Right lobe of liver (tissue), 6 donors: ENCODE results near the gene LHB. TPM values are rescaled to one million over a fixed set of nuclear protein-coding genes. Genes with fewer than 3 reads are reported as not detected.

Experiments used
- ATAC-seq, 4 donors: fragments of 200-7000 bp; cut with Tn5 transposase; one replicate each; pipeline ENCODE4 v1.9.1; 2020; ENCODE audit warnings: mild to moderate bottlenecking in 4 of 4, moderate library complexity in 4 of 4
- DNase-seq, 3 donors: peaks; one replicate each; pipeline ENCODE4 v3.0.0-alpha.2; 2020
- H3K27ac ChIP-seq, 3 donors: fragments of 200-600 bp; one replicate each; pipeline ENCODE4 v1.8.0; 2022
- H3K27me3 ChIP-seq, 2 donors: fragments of 200-600 bp; one replicate each; pipeline ENCODE4 v1.8.0; 2022
- H3K36me3 ChIP-seq, 4 donors: fragments of 200-600 bp; sonication (generic) in 1 of 4; one replicate each; pipeline versions ENCODE4 v1.5.1 to v1.8.0; 2017 to 2022; ENCODE audit warnings: control low read depth in 1 of 4
- H3K4me1 ChIP-seq, 4 donors: fragments of 200-600 bp; sonication (generic) in 1 of 4; one replicate each; pipeline versions ENCODE4 v1.5.1 to v1.8.0; 2017 to 2022; ENCODE audit warnings: control low read depth in 1 of 4
- H3K4me3 ChIP-seq, 3 donors: fragments of 200-600 bp; one replicate each; pipeline ENCODE4 v1.8.0; 2022
- H3K9me3 ChIP-seq, 4 donors: fragments of 200-600 bp; sonication (generic) in 1 of 4; one replicate each; pipeline versions ENCODE4 v1.5.1 to v1.8.0; 2017 to 2022; ENCODE audit warnings: control low read depth in 1 of 4
- POLR2A ChIP-seq: fragments of 450-650 bp; IDR thresholded peaks from one replicate; pipeline ENCODE4 v1.6.1; 2017; ENCODE audit warnings: antibody characterized with exemption, mild to moderate bottlenecking
- WGBS: methylation state at CpG from one replicate; pipeline ENCODE4 v1.1.6; 2018; ENCODE audit warnings: low coverage, low lambda C conversion rate; ENCODE audit not compliant: insufficient coverage; ENCODE audit errors: missing lambda C conversion rate; 5-methylcytosine and 5-hydroxymethylcytosine counted together
- intact Hi-C, 2 donors: fragments of 100-400 bp; cut with DNase I; formaldehyde crosslinking; loops; one replicate each; pipeline versions ENCODE4 v1.11.2 to v1.14.1; 2022
- total RNA-seq, 6 experiments: library from RNA; depleted of rRNA in 2 of 6; stranded (reverse); fragments of >200 nt in 2 of 6; fragmentation: NEBNext Ultra II Directional in 3 of 6; extraction: Animal tissue kit (Norgen Biotek cat#: 25700) in 3 of 6; gene quantifications; one replicate each; pipeline versions ENCODE4 v1.1.0 to v1.2.4, GENCODE V29; 2016 to 2023
- TF ChIP-seq, protein P1 (sequence below), 4 donors: fragments of 200-600 bp in 3 of 4; fragments of 450-650 bp in 1 of 4; IDR thresholded peaks; one replicate each; pipeline versions ENCODE4 v1.5.1 to v1.8.0; 2016 to 2022; ENCODE audit warnings: antibody characterized with exemption in 4 of 4, mild to moderate bottlenecking in 2 of 4
- donor health status: DM: no; HTN: yes; CAD: no.
- donor health status: DM: no; HTN: no; CAD: no.
- donor health status: DM: no; HTN: no; CAD: no.
- donor health status: DM: no; HTN: yes; CAD: no.
- donor health status: DM: no; HTN: yes; CAD: no.

The LHB gene
- total RNA-seq, 6 experiments from 2014 or later: not detected

DNA sequence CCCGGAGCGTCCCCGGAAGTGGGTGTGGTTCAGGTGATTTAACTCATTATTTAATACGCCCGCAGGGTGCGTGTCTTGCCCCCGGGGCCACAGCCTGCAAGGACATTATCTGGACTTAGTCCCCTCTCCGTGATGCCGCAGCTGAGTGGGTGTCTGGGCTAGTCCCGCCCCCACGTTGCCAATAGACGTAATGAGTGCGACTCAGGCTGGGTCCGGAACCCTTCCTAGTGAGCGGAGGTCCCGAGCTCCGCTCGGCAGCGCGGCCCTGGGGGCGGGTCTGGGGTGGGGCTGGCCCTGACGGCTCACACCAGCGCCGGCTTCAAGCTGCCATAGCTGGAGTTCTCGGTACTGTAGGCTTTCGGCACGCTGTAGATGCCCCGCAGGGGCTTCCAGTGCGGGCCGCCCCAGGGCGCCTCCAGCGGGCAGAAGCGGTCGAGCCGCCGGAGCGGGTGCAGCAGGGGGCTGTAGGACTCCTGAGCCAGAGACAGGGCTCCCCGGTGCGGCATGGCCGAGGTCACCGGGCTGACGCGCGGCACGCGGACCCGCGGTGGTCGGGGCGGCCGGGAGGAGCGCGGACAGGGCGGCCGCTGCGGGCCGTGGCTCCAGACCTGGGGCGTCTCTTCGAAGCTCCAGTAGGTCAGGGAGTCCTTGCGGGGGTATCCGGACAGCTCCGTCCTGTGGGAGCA is 918 bp upstream of the LHB start:
- peak in 1 of 3 donors; percentile 57 for DNase-seq
- intact Hi-C loops: no loop called here

DNA sequence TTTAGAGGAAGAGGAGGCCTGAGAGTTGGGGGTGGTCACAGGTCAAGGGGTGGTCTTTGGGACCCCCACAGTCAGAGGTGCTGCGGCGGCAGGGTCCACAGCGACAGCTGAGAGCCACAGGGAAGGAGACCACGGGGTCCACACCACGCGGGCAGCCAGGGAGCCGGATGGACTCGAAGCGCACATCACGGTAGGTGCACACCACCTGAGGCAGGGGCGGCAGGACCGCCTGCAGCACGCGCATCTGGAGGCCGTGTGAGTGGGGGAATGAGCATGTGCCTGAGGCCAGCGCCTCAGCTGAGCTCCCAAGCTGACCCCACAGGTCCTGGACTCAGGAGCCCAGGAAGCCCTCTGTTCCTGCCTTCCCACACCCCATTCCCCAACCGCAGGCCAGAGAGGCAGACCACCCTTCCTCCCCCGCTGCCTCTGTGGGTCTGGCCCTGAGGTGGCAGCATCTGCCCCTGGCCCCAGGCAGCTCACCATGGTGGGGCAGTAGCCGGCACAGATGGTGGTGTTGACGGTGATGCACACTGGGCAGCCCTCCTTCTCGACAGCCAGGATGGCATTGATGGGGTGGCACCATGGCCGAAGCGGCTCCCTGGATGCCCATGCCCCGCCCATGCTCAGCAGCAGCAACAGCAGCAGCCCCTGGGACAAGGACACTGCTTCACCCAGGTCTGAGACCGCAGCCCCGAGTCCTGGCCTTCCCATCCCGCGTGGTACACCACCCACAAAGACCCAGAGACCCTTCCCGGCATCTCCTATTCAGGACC is 638 bp downstream of the LHB start:
- intact Hi-C loops: no loop called here
- no peak for DNase-seq
- Histone ChIP-seq H3K27me3 (no peaks in the 10 kb centered on the region), H3K27ac (no peak overlapping the region), H3K4me1 (peaks cover 0 to 18% (median 0%) of the 10 kb centered on the region in 4 donors), H3K4me3 (no peak overlapping the region), H3K9me3 (no peaks in the 10 kb centered on the region), H3K36me3 (peaks cover 0 to 5% (median under 1%) of the 10 kb centered on the region in 4 donors)
- ATAC-seq: no peak
- WGBS: 80% methylated on average over 3 of the region's 29 CpGs
- TF ChIP-seq, protein P1, sequence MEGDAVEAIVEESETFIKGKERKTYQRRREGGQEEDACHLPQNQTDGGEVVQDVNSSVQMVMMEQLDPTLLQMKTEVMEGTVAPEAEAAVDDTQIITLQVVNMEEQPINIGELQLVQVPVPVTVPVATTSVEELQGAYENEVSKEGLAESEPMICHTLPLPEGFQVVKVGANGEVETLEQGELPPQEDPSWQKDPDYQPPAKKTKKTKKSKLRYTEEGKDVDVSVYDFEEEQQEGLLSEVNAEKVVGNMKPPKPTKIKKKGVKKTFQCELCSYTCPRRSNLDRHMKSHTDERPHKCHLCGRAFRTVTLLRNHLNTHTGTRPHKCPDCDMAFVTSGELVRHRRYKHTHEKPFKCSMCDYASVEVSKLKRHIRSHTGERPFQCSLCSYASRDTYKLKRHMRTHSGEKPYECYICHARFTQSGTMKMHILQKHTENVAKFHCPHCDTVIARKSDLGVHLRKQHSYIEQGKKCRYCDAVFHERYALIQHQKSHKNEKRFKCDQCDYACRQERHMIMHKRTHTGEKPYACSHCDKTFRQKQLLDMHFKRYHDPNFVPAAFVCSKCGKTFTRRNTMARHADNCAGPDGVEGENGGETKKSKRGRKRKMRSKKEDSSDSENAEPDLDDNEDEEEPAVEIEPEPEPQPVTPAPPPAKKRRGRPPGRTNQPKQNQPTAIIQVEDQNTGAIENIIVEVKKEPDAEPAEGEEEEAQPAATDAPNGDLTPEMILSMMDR (IDR thresholded peaks at IDR 0.05): no peak
- TF ChIP-seq POLR2A: no peak

More for the DNA sequence above, 918 bp upstream of the LHB start:
- H3K27me3 ChIP-seq: no peaks in the 10 kb centered on the region
- H3K4me1 ChIP-seq: peaks cover 0 to 18% (median 0%) of the 10 kb centered on the region in 4 donors
- under 1% methylated on average over 35 of the region's 62 CpGs for WGBS
- H3K27ac ChIP-seq: no peak overlapping the region
- H3K36me3 ChIP-seq: peaks cover 0 to 4% (median under 1%) of the 10 kb centered on the region in 4 donors
- TF ChIP-seq POLR2A: no peak
- TF ChIP-seq, protein P1 (IDR thresholded peaks at IDR 0.05): peak; percentile 32 to 46 (median 39)
- ATAC-seq: peak; percentile 51 to 64 (median 56)
- H3K9me3 ChIP-seq: no peaks in the 10 kb centered on the region
- H3K4me3 ChIP-seq: peak overlapping the region; percentile 30 to 39 (median 36)

DNA sequence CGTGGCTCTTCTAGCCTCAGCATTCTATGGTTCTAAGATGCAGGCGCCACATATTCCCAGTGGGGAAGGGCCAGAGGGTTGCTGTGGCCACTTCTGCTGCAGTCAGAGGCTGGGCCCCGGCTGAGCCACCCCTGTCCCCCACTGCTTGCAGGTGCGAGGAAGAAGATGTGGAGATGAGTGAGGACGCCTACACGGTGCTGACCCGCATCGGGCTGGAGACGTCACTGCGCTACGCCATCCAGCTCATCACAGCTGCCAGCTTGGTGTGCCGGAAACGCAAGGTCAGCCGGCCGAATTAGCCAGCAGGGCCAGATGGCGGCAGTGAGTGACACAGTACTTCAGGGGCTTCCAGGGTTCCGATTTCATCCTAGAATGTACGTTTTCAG is 2.0 kb downstream of the LHB start:
- Histone ChIP-seq H3K36me3 (peaks cover 0 to 11% (median 2%) of the 10 kb centered on the region in 4 donors), H3K27me3 (no peaks in the 10 kb centered on the region), H3K27ac (no peak overlapping the region), H3K9me3 (no peaks in the 10 kb centered on the region), H3K4me1 (peaks cover 0 to 18% (median 0%) of the 10 kb centered on the region in 4 donors), H3K4me3 (no peak overlapping the region)
- DNase-seq: no peak
- intact Hi-C loops: no loop called here
- 75% methylated on average over 5 of the region's 18 CpGs for WGBS
- no peak for ATAC-seq
- TF ChIP-seq, protein P1 (IDR thresholded peaks at IDR 0.05): no peak
- TF ChIP-seq POLR2A: no peak

DNA sequence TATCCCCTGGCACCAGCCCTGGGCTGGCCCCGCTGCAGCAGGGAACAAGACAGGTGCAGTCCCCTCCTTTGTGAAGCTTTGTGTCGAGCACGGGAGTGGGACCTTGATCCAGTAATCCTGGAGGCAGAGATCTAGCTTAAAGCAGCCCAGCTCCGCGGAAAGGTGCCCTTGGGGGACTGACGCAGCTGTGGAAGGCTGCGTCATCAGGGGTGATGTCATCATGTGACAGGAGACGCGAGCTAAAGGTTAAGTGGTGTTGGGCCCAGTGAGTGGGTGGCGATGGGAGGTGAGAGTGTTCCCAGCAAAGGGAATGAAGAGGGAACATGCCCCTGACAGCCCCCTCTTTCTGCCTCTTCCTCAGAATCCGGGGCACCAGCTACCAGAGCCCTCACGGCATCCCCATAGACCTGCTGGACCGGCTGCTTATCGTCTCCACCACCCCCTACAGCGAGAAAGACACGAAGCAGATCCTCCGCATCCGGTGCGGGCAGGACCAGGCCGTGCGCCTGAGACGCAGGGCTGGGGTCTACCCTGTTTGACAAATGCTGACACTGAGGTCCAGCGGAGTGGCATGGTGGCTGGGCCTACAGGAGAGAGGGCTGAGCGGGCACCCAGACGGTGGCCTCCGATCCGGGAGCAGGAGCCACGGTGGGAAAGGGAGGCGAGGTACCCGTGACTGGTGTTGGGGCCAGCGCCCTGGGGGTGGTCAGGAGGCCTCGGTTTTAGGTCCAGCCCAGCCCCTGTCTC is 2.6 kb downstream of the LHB start:
- peaks cover 0 to 17% (median 2%) of the 10 kb centered on the region in 4 donors for H3K36me3 ChIP-seq

More for the DNA sequence above, 2.6 kb downstream of the LHB start:
- no peak for ATAC-seq
- WGBS: 93% methylated on average over 5 of the region's 32 CpGs
- Histone ChIP-seq H3K27ac (no peak overlapping the region), H3K9me3 (no peaks in the 10 kb centered on the region), H3K4me3 (no peak overlapping the region), H3K27me3 (no peaks in the 10 kb centered on the region), H3K4me1 (peaks cover 0 to 16% (median 0%) of the 10 kb centered on the region in 4 donors)
- intact Hi-C loops: no loop called here
- DNase-seq: no peak
- TF ChIP-seq POLR2A: no peak
- TF ChIP-seq, protein P1 (IDR thresholded peaks at IDR 0.05): no peak
